ENCODE results near the gene ZNF264.

GRCh38 chr19:57231686-57232085, 40.4 kb downstream of the ZNF264 start:
- no peak for TF ChIP-seq CTCF (IDR thresholded peaks at IDR 0.05)
- no peak for TF ChIP-seq POLR2AphosphoS5 (IDR thresholded peaks at IDR 0.05)
- TF ChIP-seq POLR2A (IDR thresholded peaks at IDR 0.05) = no peak
